CD14-positive monocyte (primary cell): ENCODE data around the gene STAP1. TPM values are rescaled to one million over a fixed set of nuclear protein-coding genes. Genes with fewer than 3 reads are reported as not detected.

Experiments used
- DNase-seq, 3 donors: peaks; one replicate each; pipeline ENCODE4 v3.0.0-alpha.2; 2011 to 2022
- H2AFZ ChIP-seq: 2 replicates; pipeline ENCODE4 v1.6.0; 2012; ENCODE audit warnings: mild to moderate bottlenecking, low read depth, low read length, inconsistent platforms; ENCODE audit not compliant: insufficient read depth, poor library complexity, severe bottlenecking
- H3K27ac ChIP-seq, 2 donors: 1 replicate in 1 of 2; 2 replicates in 1 of 2; pipeline ENCODE4 v1.5.1; 2012 to 2013; ENCODE audit warnings: low read length in 2 of 2, control low read depth in 1 of 2, inconsistent platforms in 1 of 2, low read depth in 1 of 2, mild to moderate bottlenecking in 1 of 2
- H3K27me3 ChIP-seq, 2 donors: one replicate each; pipeline versions ENCODE4 v1.6.0 to v1.6.1; 2011 to 2013; ENCODE audit warnings: low read length in 2 of 2; ENCODE audit not compliant: control insufficient read depth in 2 of 2, insufficient read depth in 2 of 2
- H3K36me3 ChIP-seq, 2 donors: replicated peaks in 1 of 2; 1 replicate in 1 of 2; 2 replicates in 1 of 2; pipeline versions ENCODE4 v1.5.1 to v1.6.1; 2012 to 2013; ENCODE audit warnings: low read length in 2 of 2, control low read depth in 1 of 2, inconsistent platforms in 1 of 2, mild to moderate bottlenecking in 1 of 2; ENCODE audit not compliant: insufficient read depth in 2 of 2, control insufficient read depth in 1 of 2
- H3K4me1 ChIP-seq, 2 donors: 1 replicate in 1 of 2; 2 replicates in 1 of 2; pipeline versions ENCODE4 v1.5.1 to v1.6.1; 2012 to 2013; ENCODE audit warnings: low read length in 2 of 2, control low read depth in 1 of 2, inconsistent platforms in 1 of 2, mild to moderate bottlenecking in 1 of 2, moderate library complexity in 1 of 2; ENCODE audit not compliant: insufficient read depth in 2 of 2, control insufficient read depth in 1 of 2
- H3K4me2 ChIP-seq: replicated peaks from 2 replicates; pipeline ENCODE3; 2012; ENCODE audit warnings: low read length, moderate library complexity, mild to moderate bottlenecking; ENCODE audit not compliant: poor library complexity, severe bottlenecking; ENCODE audit errors: extremely low read depth
- H3K4me3 ChIP-seq, 3 experiments: fragments of 200-600 bp in 1 of 3; sonication (generic) in 1 of 3; replicated peaks in 1 of 3; 1 replicate in 2 of 3; 2 replicates in 1 of 3; pipeline ENCODE4 v1.5.1; 2011 to 2013; ENCODE audit warnings: low read length in 3 of 3, mild to moderate bottlenecking in 3 of 3, control low read depth in 2 of 3, low read depth in 2 of 3, inconsistent platforms in 1 of 3, moderate library complexity in 1 of 3
- H3K79me2 ChIP-seq: 2 replicates; pipeline ENCODE4 v1.6.0; 2012; ENCODE audit warnings: mild to moderate bottlenecking, control low read depth, inconsistent platforms, low read length, moderate library complexity; ENCODE audit not compliant: insufficient read depth
- H3K9ac ChIP-seq: 2 replicates; pipeline ENCODE4 v1.6.0; 2017; ENCODE audit warnings: low read length, mild to moderate bottlenecking; ENCODE audit not compliant: insufficient read depth, poor library complexity, severe bottlenecking
- H3K9me3 ChIP-seq, 2 donors: replicated peaks in 1 of 2; 1 replicate in 1 of 2; 2 replicates in 1 of 2; pipeline versions ENCODE4 v1.5.1 to v1.6.1; 2012 to 2013; ENCODE audit warnings: low read length in 2 of 2, control low read depth in 1 of 2; ENCODE audit not compliant: control insufficient read depth in 1 of 2, insufficient read depth in 1 of 2
- H4K20me1 ChIP-seq: 2 replicates; pipeline ENCODE4 v1.6.0; 2012; ENCODE audit warnings: mild to moderate bottlenecking, low read length, control low read depth, moderate library complexity; ENCODE audit not compliant: insufficient read depth
- H3K27ac Mint-ChIP-seq, 7 donors: one replicate each; pipeline ENCODE4 v1.8.0; 2020; ENCODE audit warnings: mild to moderate bottlenecking in 7 of 7, mixed read lengths in 7 of 7, moderate library complexity in 6 of 7, inconsistent platforms in 2 of 7
- H3K27me3 Mint-ChIP-seq, 3 donors: one replicate each; pipeline ENCODE4 v1.8.0; 2021 to 2022; ENCODE audit warnings: low read depth in 3 of 3, mild to moderate bottlenecking in 3 of 3, mixed read lengths in 3 of 3, moderate library complexity in 3 of 3, inconsistent platforms in 1 of 3
- H3K36me3 Mint-ChIP-seq, 2 donors: one replicate each; pipeline ENCODE4 v1.8.0; 2020; ENCODE audit warnings: mixed read lengths in 2 of 2, inconsistent platforms in 1 of 2, mild to moderate bottlenecking in 1 of 2
- H3K4me1 Mint-ChIP-seq: one replicate; pipeline ENCODE4 v1.8.0; 2020; ENCODE audit warnings: mild to moderate bottlenecking, mixed read lengths
- H3K4me3 Mint-ChIP-seq, 2 donors: one replicate each; pipeline ENCODE4 v1.8.0; 2020; ENCODE audit warnings: mild to moderate bottlenecking in 2 of 2, mixed read lengths in 2 of 2, moderate library complexity in 1 of 2
- H3K9me3 Mint-ChIP-seq, 7 donors: one replicate each; pipeline ENCODE4 v1.8.0; 2020 to 2022; ENCODE audit warnings: mixed read lengths in 7 of 7, mild to moderate bottlenecking in 6 of 7, moderate library complexity in 6 of 7, inconsistent platforms in 2 of 7
- WGBS: methylation state at CpG from one replicate; pipeline ENCODE4 v1.1.5; 2013; ENCODE audit warnings: missing lambda C conversion rate; ENCODE audit not compliant: insufficient coverage; 5-methylcytosine and 5-hydroxymethylcytosine counted together
- intact Hi-C, 2 donors: fragments of 100-400 bp; cut with micrococcal nuclease; formaldehyde crosslinking; loops; one replicate each; pipeline versions ENCODE4 v1.15.0 to v1.15.1; 2023
- polyA plus RNA-seq, 3 donors: library from polyadenylated mRNA; depleted of rRNA in 1 of 3; unstranded in 2 of 3; stranded (reverse) in 1 of 3; fragments of 300-500 nt in 2 of 3; fragments of >200 nt in 1 of 3; fragmentation: Illumina TruSeq in 2 of 3; gene quantifications; 1 replicate in 2 of 3; 2 replicates in 1 of 3; pipeline ENCODE4 v1.2.3, GENCODE V29; 2012 to 2021
- TF ChIP-seq, protein P1 (sequence below): fragments of 200-600 bp; IDR thresholded peaks from one replicate; pipeline ENCODE4 v1.8.0; 2022; ENCODE audit warnings: antibody characterized with exemption, mild to moderate bottlenecking

The STAP1 gene
- polyA plus RNA-seq, 3 donors: 0.13 to 0.14 TPM; not detected in 1

DNA sequence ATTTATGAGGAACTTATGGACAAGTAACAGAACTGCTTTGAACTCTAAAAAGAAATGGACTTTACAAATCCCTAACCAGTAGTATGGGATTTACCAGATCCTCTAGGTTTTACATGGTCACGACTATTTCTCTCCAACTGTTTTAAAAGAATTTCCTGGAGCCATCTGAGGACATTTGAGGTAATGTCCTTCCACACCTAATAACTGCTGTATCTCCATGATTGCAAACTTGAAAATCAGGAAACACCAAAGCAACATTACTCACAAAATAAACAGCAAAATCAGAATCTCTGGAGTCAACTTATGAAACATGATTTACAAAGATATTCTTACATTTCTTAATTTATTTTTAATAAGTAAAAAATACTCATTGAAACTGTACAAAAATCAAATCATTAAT lies 58.0 kb downstream of the STAP1 start:
- Histone ChIP-seq H3K27me3 (no peaks in the 10 kb centered on the region), H2AFZ (no peak overlapping the region), H3K9ac (no peak overlapping the region), H3K4me1 (no peaks in the 10 kb centered on the region), H3K36me3 (peaks cover 47 to 66% of the 10 kb centered on the region in 2 donors), H3K27ac (no peak overlapping the region), H3K79me2 (no peaks in the 10 kb centered on the region), H3K4me2 (no peak overlapping the region), H3K4me3 (no peak overlapping the region), H4K20me1 (no peaks in the 10 kb centered on the region), H3K9me3 (no peaks in the 10 kb centered on the region)
- intact Hi-C loops: no loop called here
- no peak overlapping the region for H3K4me3 Mint-ChIP-seq
- peaks cover 52 to 60% of the 10 kb centered on the region in 2 donors for H3K36me3 Mint-ChIP-seq
- TF ChIP-seq, protein P1, sequence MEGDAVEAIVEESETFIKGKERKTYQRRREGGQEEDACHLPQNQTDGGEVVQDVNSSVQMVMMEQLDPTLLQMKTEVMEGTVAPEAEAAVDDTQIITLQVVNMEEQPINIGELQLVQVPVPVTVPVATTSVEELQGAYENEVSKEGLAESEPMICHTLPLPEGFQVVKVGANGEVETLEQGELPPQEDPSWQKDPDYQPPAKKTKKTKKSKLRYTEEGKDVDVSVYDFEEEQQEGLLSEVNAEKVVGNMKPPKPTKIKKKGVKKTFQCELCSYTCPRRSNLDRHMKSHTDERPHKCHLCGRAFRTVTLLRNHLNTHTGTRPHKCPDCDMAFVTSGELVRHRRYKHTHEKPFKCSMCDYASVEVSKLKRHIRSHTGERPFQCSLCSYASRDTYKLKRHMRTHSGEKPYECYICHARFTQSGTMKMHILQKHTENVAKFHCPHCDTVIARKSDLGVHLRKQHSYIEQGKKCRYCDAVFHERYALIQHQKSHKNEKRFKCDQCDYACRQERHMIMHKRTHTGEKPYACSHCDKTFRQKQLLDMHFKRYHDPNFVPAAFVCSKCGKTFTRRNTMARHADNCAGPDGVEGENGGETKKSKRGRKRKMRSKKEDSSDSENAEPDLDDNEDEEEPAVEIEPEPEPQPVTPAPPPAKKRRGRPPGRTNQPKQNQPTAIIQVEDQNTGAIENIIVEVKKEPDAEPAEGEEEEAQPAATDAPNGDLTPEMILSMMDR: no peak
- no peaks in the 10 kb centered on the region for H3K4me1 Mint-ChIP-seq
- no peak for DNase-seq
- no peaks in the 10 kb centered on the region for H3K27me3 Mint-ChIP-seq
- no peak overlapping the region for H3K27ac Mint-ChIP-seq
- H3K9me3 Mint-ChIP-seq: peaks cover 2 to 16% (median 10%) of the 10 kb centered on the region in 7 donors
- WGBS: no CpG with 5 or more reads among the region's 1 CpG

- H3K4me1 Mint-ChIP-seq: no peaks in the 10 kb centered on the region
- DNase-seq: no peak
- TF ChIP-seq, protein P1: no peak
- no peak overlapping the region for H3K27ac Mint-ChIP-seq
- H3K4me3 Mint-ChIP-seq: no peak overlapping the region
- H3K36me3 ChIP-seq: peaks cover 87 to 97% of the 10 kb centered on the region in 2 donors
- no peak overlapping the region for H3K9ac ChIP-seq
- H2AFZ ChIP-seq: no peak overlapping the region
- no peaks in the 10 kb centered on the region for H3K9me3 Mint-ChIP-seq
- H3K27me3 ChIP-seq: no peaks in the 10 kb centered on the region
- no peak overlapping the region for H3K4me3 ChIP-seq
- peaks cover 69 to 87% of the 10 kb centered on the region in 2 donors for H3K36me3 Mint-ChIP-seq
- no peaks in the 10 kb centered on the region for H3K4me1 ChIP-seq
- H3K27me3 Mint-ChIP-seq: no peaks in the 10 kb centered on the region
- H3K4me2 ChIP-seq: no peak overlapping the region
- H3K9me3 ChIP-seq: no peaks in the 10 kb centered on the region
- 100% methylated on average over 2 of the region's 3 CpGs for WGBS
- no peak overlapping the region for H3K27ac ChIP-seq
- no peaks in the 10 kb centered on the region for H3K79me2 ChIP-seq
- H4K20me1 ChIP-seq: no peaks in the 10 kb centered on the region
- intact Hi-C loops: no loop called here
Observed at GRCh38 chr4:67624939-67625338, 66.4 kb downstream of the STAP1 start.
